Esophagus (tissue), 2 donors: ENCODE measurements around the gene NCBP3. TPM values are rescaled to one million over a fixed set of nuclear protein-coding genes. Genes with fewer than 3 reads are reported as not detected.

ENCODE experiments used
- H3K27ac ChIP-seq, 2 donors: one replicate each; pipeline ENCODE4 v1.5.1; 2013; ENCODE audit warnings: low read depth in 2 of 2, mild to moderate bottlenecking in 2 of 2, inconsistent platforms in 1 of 2, low read length in 1 of 2, moderate library complexity in 1 of 2
- H3K27me3 ChIP-seq, 2 donors: one replicate each; pipeline ENCODE4 v1.6.1; 2013; ENCODE audit warnings: low read length in 2 of 2, control low read depth in 1 of 2, mild to moderate bottlenecking in 1 of 2; ENCODE audit not compliant: insufficient read depth in 2 of 2, control insufficient read depth in 1 of 2
- H3K36me3 ChIP-seq, 2 donors: one replicate each; pipeline ENCODE4 v1.6.1; 2013; ENCODE audit warnings: low read length in 1 of 2; ENCODE audit not compliant: control insufficient read depth in 2 of 2, insufficient read depth in 2 of 2
- H3K4me1 ChIP-seq, 2 donors: one replicate each; pipeline ENCODE4 v1.6.1; 2013; ENCODE audit warnings: low read length in 1 of 2; ENCODE audit not compliant: control insufficient read depth in 2 of 2, insufficient read depth in 2 of 2
- H3K4me3 ChIP-seq, 2 donors: one replicate each; pipeline ENCODE4 v1.5.1; 2013; ENCODE audit warnings: low read length in 2 of 2, mild to moderate bottlenecking in 2 of 2, low read depth in 1 of 2, moderate library complexity in 1 of 2
- H3K9me3 ChIP-seq, 2 donors: one replicate each; pipeline ENCODE4 v1.6.1; 2013; ENCODE audit warnings: mild to moderate bottlenecking in 2 of 2, low read depth in 1 of 2, low read length in 1 of 2, moderate library complexity in 1 of 2; ENCODE audit not compliant: control insufficient read depth in 2 of 2, insufficient read depth in 1 of 2
- WGBS, 2 donors: extraction: QIAGEN DNeasy Blood & Tissue Kit; methylation state at CpG; one replicate each; pipeline ENCODE4 v1.1.7; 2013; 5-methylcytosine and 5-hydroxymethylcytosine counted together
- polyA plus RNA-seq, 2 donors: library from polyadenylated mRNA; stranded (reverse); fragments of 200-250 nt; gene quantifications; one replicate each; pipeline ENCODE4 v1.2.3, GENCODE V29; 2013
- donor health status: healthy with polysubstance abuse.
- donor health status: Bipolar disorder and iron deficiency.

Gene NCBP3
- polyA plus RNA-seq, 2 donors: 17.1 to 18.9 TPM

- H3K27me3 ChIP-seq: no peaks in the 10 kb centered on the region
- no peak overlapping the region for H3K4me3 ChIP-seq
- H3K9me3 ChIP-seq: no peaks in the 10 kb centered on the region
- WGBS, 2 donors: 80 to 88% methylated on average over 12 of the region's 12 CpGs
- peaks cover 2 to 21% of the 10 kb centered on the region in 2 donors for H3K4me1 ChIP-seq
- H3K27ac ChIP-seq: no peak overlapping the region
- H3K36me3 ChIP-seq: peaks cover 0 to 29% of the 10 kb centered on the region in 2 donors
Observed at GRCh38 chr17:3884188-3884587, 38.1 kb upstream of the NCBP3 start.

- no peaks in the 10 kb centered on the region for H3K27me3 ChIP-seq
- peaks cover 0 to 30% of the 10 kb centered on the region in 2 donors for H3K36me3 ChIP-seq
- peaks cover 0 to 8% of the 10 kb centered on the region in 2 donors for H3K4me1 ChIP-seq
- no peak overlapping the region for H3K4me3 ChIP-seq
- 76 to 88% methylated on average over 4 of the region's 4 CpGs for WGBS, 2 donors
- H3K9me3 ChIP-seq: no peaks in the 10 kb centered on the region
- H3K27ac ChIP-seq: no peak overlapping the region
Observed at GRCh38 chr17:3882276-3882675, 36.2 kb upstream of the NCBP3 start.

- Histone ChIP-seq H3K27ac (no peak overlapping the region), H3K4me1 (no peaks in the 10 kb centered on the region), H3K36me3 (peaks cover 0 to 36% of the 10 kb centered on the region in 2 donors), H3K9me3 (no peaks in the 10 kb centered on the region), H3K4me3 (no peak overlapping the region), H3K27me3 (no peaks in the 10 kb centered on the region)
- WGBS, 2 donors: 89 to 92% methylated on average over 7 of the region's 7 CpGs
Observed at GRCh38 chr17:3880983-3881382, 34.9 kb upstream of the NCBP3 start.

- H3K4me3 ChIP-seq: no peak overlapping the region
- no peak overlapping the region for H3K27ac ChIP-seq
- H3K27me3 ChIP-seq: no peaks in the 10 kb centered on the region
- H3K36me3 ChIP-seq: peaks cover 0 to 36% of the 10 kb centered on the region in 2 donors
- no peaks in the 10 kb centered on the region for H3K9me3 ChIP-seq
- no peaks in the 10 kb centered on the region for H3K4me1 ChIP-seq
- WGBS, 2 donors: 66 to 67% methylated on average over 25 of the region's 25 CpGs
Observed at GRCh38 chr17:3879591-3880417, 33.8 kb upstream of the NCBP3 start.

GRCh38 chr17:3879186-3879585 is 33.1 kb upstream of the NCBP3 start:
- no peaks in the 10 kb centered on the region for H3K27me3 ChIP-seq
- H3K9me3 ChIP-seq: no peaks in the 10 kb centered on the region
- peaks cover 0 to 33% of the 10 kb centered on the region in 2 donors for H3K36me3 ChIP-seq
- WGBS, 2 donors: 61 to 67% methylated on average over 5 of the region's 5 CpGs
- no peaks in the 10 kb centered on the region for H3K4me1 ChIP-seq
- H3K27ac ChIP-seq: no peak overlapping the region
- H3K4me3 ChIP-seq: no peak overlapping the region

- Histone ChIP-seq H3K9me3 (no peaks in the 10 kb centered on the region), H3K4me3 (no peak overlapping the region), H3K27me3 (no peaks in the 10 kb centered on the region), H3K4me1 (no peaks in the 10 kb centered on the region), H3K27ac (no peak overlapping the region), H3K36me3 (peaks cover 4 to 34% of the 10 kb centered on the region in 2 donors)
- WGBS, 2 donors: 79 to 88% methylated on average over 8 of the region's 8 CpGs
Observed at GRCh38 chr17:3877220-3877619, 31.2 kb upstream of the NCBP3 start.

- Histone ChIP-seq H3K9me3 (no peaks in the 10 kb centered on the region), H3K4me1 (peaks cover 0 to 4% of the 10 kb centered on the region in 2 donors), H3K4me3 (no peak overlapping the region), H3K27ac (no peak overlapping the region), H3K27me3 (no peaks in the 10 kb centered on the region), H3K36me3 (peaks cover 4 to 38% of the 10 kb centered on the region in 2 donors)
- 94 to 95% methylated on average over 7 of the region's 7 CpGs for WGBS, 2 donors
Observed at GRCh38 chr17:3875317-3875716, 29.3 kb upstream of the NCBP3 start.

GRCh38 chr17:3873862-3874261 is 27.8 kb upstream of the NCBP3 start:
- peaks cover 0 to 4% of the 10 kb centered on the region in 2 donors for H3K4me1 ChIP-seq
- 94 to 95% methylated on average over 10 of the region's 10 CpGs for WGBS, 2 donors
- no peaks in the 10 kb centered on the region for H3K9me3 ChIP-seq
- peaks cover 4 to 33% of the 10 kb centered on the region in 2 donors for H3K36me3 ChIP-seq
- H3K27ac ChIP-seq: no peak overlapping the region
- no peaks in the 10 kb centered on the region for H3K27me3 ChIP-seq
- H3K4me3 ChIP-seq: no peak overlapping the region

GRCh38 chr17:3870871-3871306 is 24.8 kb upstream of the NCBP3 start:
- H3K27ac ChIP-seq: no peak overlapping the region
- H3K9me3 ChIP-seq: no peaks in the 10 kb centered on the region
- WGBS, 2 donors: 33 to 42% methylated on average over 11 of the region's 11 CpGs
- peaks cover 4 to 24% of the 10 kb centered on the region in 2 donors for H3K36me3 ChIP-seq
- no peaks in the 10 kb centered on the region for H3K27me3 ChIP-seq
- H3K4me3 ChIP-seq: no peak overlapping the region
- peaks cover 0 to 4% of the 10 kb centered on the region in 2 donors for H3K4me1 ChIP-seq

- H3K9me3 ChIP-seq: no peaks in the 10 kb centered on the region
- peaks cover 0 to 4% of the 10 kb centered on the region in 2 donors for H3K4me1 ChIP-seq
- peaks cover 0 to 7% of the 10 kb centered on the region in 2 donors for H3K36me3 ChIP-seq
- H3K27ac ChIP-seq: no peak overlapping the region
- no peaks in the 10 kb centered on the region for H3K27me3 ChIP-seq
- H3K4me3 ChIP-seq: no peak overlapping the region
- WGBS, 2 donors: 79 to 80% methylated on average over 11 of the region's 11 CpGs
Observed at GRCh38 chr17:3867606-3868005, 21.6 kb upstream of the NCBP3 start.
